Inferior parietal cortex (tissue), 1 donor: Measurements from ENCODE around the gene RPL18.
"Not testable (repeated sequence)": the region's sequence is repeated elsewhere in the genome, so short reads cannot be mapped to it uniquely, and the experiment has no call there.

Experiments
- DNase-seq: peaks from one replicate; pipeline ENCODE4 v3.0.0-alpha.2; 2016; ENCODE audit errors: extremely low spot score

Gene RPL18

GRCh38 chr19:48588670-48589401 is 30.1 kb downstream of the RPL18 start:
- peak; percentile 86 for DNase-seq

GRCh38 chr19:48587387-48587786 is 31.6 kb downstream of the RPL18 start:
- DNase-seq, result no peak

GRCh38 chr19:48582168-48582567 is 36.8 kb downstream of the RPL18 start:
- DNase-seq, result no peak

GRCh38 chr19:48578891-48579290 is 40.1 kb downstream of the RPL18 start:
- no peak for DNase-seq

GRCh38 chr19:48577908-48578307 is 41.1 kb downstream of the RPL18 start:
- DNase-seq, result not testable (repeated sequence)

GRCh38 chr19:48575931-48576622 is 42.9 kb downstream of the RPL18 start:
- no peak for DNase-seq

- DNase-seq, result no peak
Measured at GRCh38 chr19:48573163-48573505, 45.8 kb downstream of the RPL18 start.

GRCh38 chr19:48571378-48572162 is 47.4 kb downstream of the RPL18 start:
- DNase-seq, result no peak

- DNase-seq, result no peak
Measured at GRCh38 chr19:48569814-48570213, 49.2 kb downstream of the RPL18 start.

- peak; percentile 25 for DNase-seq
Measured at GRCh38 chr19:48568345-48568886, 50.6 kb downstream of the RPL18 start.
